NCI-H2107 (cell line): ENCODE measurements around the gene SARNP.
A peak's percentile ranks its signal among the peaks of the same experiment; 100 is the strongest.

Experiments used
- DNase-seq: peaks from one replicate; lab custom pipeline; 2025; lab: John Stamatoyannopoulos, UW

Gene SARNP

GRCh38 chr12:55724226-55724939 lies 93.1 kb downstream of the SARNP start:
- DNase-seq = peak; percentile 32

- no peak for DNase-seq
Measured at GRCh38 chr12:55723516-55724225, 93.9 kb downstream of the SARNP start.

GRCh38 chr12:55722948-55723347 lies 94.6 kb downstream of the SARNP start:
- DNase-seq = no peak

- DNase-seq = no peak
Measured at GRCh38 chr12:55721601-55722213, 95.8 kb downstream of the SARNP start.

- no peak for DNase-seq
Measured at GRCh38 chr12:55720894-55721444, 96.6 kb downstream of the SARNP start.

- DNase-seq = no peak
Measured at GRCh38 chr12:55720071-55720564, 97.4 kb downstream of the SARNP start, which contains the start of gene RDH5. Gene RDH5 (plus strand): TSS chr12:55720393. CDS start chr12:55721185, 792 bp downstream.

- DNase-seq = no peak
Measured at GRCh38 chr12:55719371-55719770, 98.2 kb downstream of the SARNP start.

- no peak for DNase-seq
Measured at GRCh38 chr12:55718624-55719275, 98.8 kb downstream of the SARNP start.

GRCh38 chr12:55718015-55718414 lies 99.5 kb downstream of the SARNP start:
- no peak for DNase-seq

- DNase-seq = no peak
Measured at GRCh38 chr12:55717011-55718007, 100.2 kb downstream of the SARNP start.

- no peak for DNase-seq
Measured at GRCh38 chr12:55716582-55716957, 101.0 kb downstream of the SARNP start.

- DNase-seq = peak; percentile 93
Measured at GRCh38 chr12:55715833-55716581, 101.5 kb downstream of the SARNP start, which contains the start of gene BLOC1S1. Gene BLOC1S1 (plus strand): TSS chr12:55716046. CDS start chr12:55716052, 6 bp downstream.

- DNase-seq = no peak
Measured at GRCh38 chr12:55715169-55715764, 102.3 kb downstream of the SARNP start.

- DNase-seq = no peak
Measured at GRCh38 chr12:55713721-55714120, 103.8 kb downstream of the SARNP start.

- DNase-seq = no peak
Measured at GRCh38 chr12:55712700-55713415, 104.7 kb downstream of the SARNP start.

GRCh38 chr12:55711786-55712553 lies 105.6 kb downstream of the SARNP start:
- no peak for DNase-seq

- no peak for DNase-seq
Measured at GRCh38 chr12:55708695-55709233, 108.8 kb downstream of the SARNP start.
